H9 (cell line): ENCODE results near the gene PAOX. TPM values are rescaled to one million over a fixed set of nuclear protein-coding genes. Genes with fewer than 3 reads are reported as not detected.

Experiments used
- DNase-seq: peaks from one replicate; pipeline ENCODE4 v3.0.0-alpha.2; 2017
- H2AFZ ChIP-seq: one replicate; pipeline ENCODE4 v1.6.1; 2013; ENCODE audit warnings: mild to moderate bottlenecking, low read length, control low read depth, moderate library complexity
- H2AK5ac ChIP-seq: 2 replicates; pipeline ENCODE4 v1.6.1; 2013; ENCODE audit warnings: low read length, control low read depth, mixed read lengths; ENCODE audit not compliant: insufficient read length
- H2BK120ac ChIP-seq: one replicate; pipeline ENCODE4 v1.6.1; 2013; ENCODE audit warnings: low read depth, mild to moderate bottlenecking, low read length, control low read depth, inconsistent platforms; ENCODE audit not compliant: poor library complexity, severe bottlenecking
- H2BK12ac ChIP-seq: 2 replicates; pipeline ENCODE4 v1.6.1; 2013; ENCODE audit warnings: low read length, control low read depth, mixed read lengths, low read depth; ENCODE audit not compliant: insufficient read length
- H2BK15ac ChIP-seq: 2 replicates; pipeline ENCODE4 v1.6.1; 2013; ENCODE audit warnings: low read depth, low read length, control low read depth
- H2BK20ac ChIP-seq: one replicate; pipeline ENCODE4 v1.6.1; 2013; ENCODE audit warnings: low read depth, mild to moderate bottlenecking, low read length, control low read depth, inconsistent platforms; ENCODE audit not compliant: poor library complexity, severe bottlenecking
- H2BK5ac ChIP-seq: 2 replicates; pipeline ENCODE4 v1.6.1; 2013; ENCODE audit warnings: low read length, control low read depth, mixed read lengths; ENCODE audit not compliant: insufficient read length
- H3K14ac ChIP-seq: 2 replicates; pipeline ENCODE4 v1.6.1; 2013; ENCODE audit warnings: low read length, control low read depth; ENCODE audit not compliant: insufficient read depth
- H3K18ac ChIP-seq: 2 replicates; pipeline ENCODE4 v1.6.1; 2013; ENCODE audit warnings: low read depth, mild to moderate bottlenecking, mixed read lengths, low read length, control low read depth; ENCODE audit not compliant: insufficient read length
- H3K23ac ChIP-seq: 2 replicates; pipeline ENCODE4 v1.6.1; 2013; ENCODE audit warnings: low read length, control low read depth, mixed read lengths, low read depth; ENCODE audit not compliant: insufficient read length
- H3K23me2 ChIP-seq: 2 replicates; pipeline ENCODE4 v1.6.1; 2013; ENCODE audit warnings: low read depth, mild to moderate bottlenecking, mixed read lengths, low read length, control low read depth; ENCODE audit not compliant: insufficient read length, poor library complexity, severe bottlenecking
- H3K27ac ChIP-seq: 2 replicates; pipeline ENCODE4 v1.5.1; 2013; ENCODE audit warnings: low read length, control low read depth, mixed read lengths, low read depth; ENCODE audit not compliant: insufficient read length
- H3K27me3 ChIP-seq: 2 replicates; pipeline ENCODE4 v1.6.1; 2013; ENCODE audit warnings: low read length, control low read depth, inconsistent platforms; ENCODE audit not compliant: insufficient read depth
- H3K4ac ChIP-seq: 2 replicates; pipeline ENCODE4 v1.6.1; 2013; ENCODE audit warnings: low read depth, mild to moderate bottlenecking, control low read depth, inconsistent platforms, low read length, moderate library complexity
- H3K4me1 ChIP-seq: 2 replicates; pipeline ENCODE4 v1.6.1; 2013; ENCODE audit warnings: low read length, control low read depth, inconsistent platforms; ENCODE audit not compliant: insufficient read depth
- H3K4me2 ChIP-seq: 2 replicates; pipeline ENCODE4 v1.6.1; 2013; ENCODE audit warnings: low read length, control low read depth, mixed read lengths; ENCODE audit not compliant: insufficient read length, insufficient read depth
- H3K56ac ChIP-seq: 2 replicates; pipeline ENCODE4 v1.6.1; 2013; ENCODE audit warnings: low read depth, mild to moderate bottlenecking, mixed read lengths, low read length, control low read depth; ENCODE audit not compliant: insufficient read length
- H3K79me1 ChIP-seq: 2 replicates; pipeline ENCODE4 v1.6.1; 2013; ENCODE audit warnings: low read depth, mild to moderate bottlenecking, moderate library complexity, low read length, control low read depth, inconsistent platforms; ENCODE audit not compliant: insufficient read depth, poor library complexity, severe bottlenecking
- H3K79me2 ChIP-seq: 2 replicates; pipeline ENCODE4 v1.6.1; 2013; ENCODE audit warnings: low read length, control low read depth, inconsistent platforms; ENCODE audit not compliant: insufficient read depth
- H3K9ac ChIP-seq: 2 replicates; pipeline ENCODE4 v1.6.1; 2013; ENCODE audit warnings: low read length, control low read depth, mixed read lengths; ENCODE audit not compliant: insufficient read length; ENCODE audit errors: extremely low read depth
- H3K9me3 ChIP-seq: one replicate; pipeline ENCODE4 v1.6.1; 2013; ENCODE audit warnings: low read depth, low read length, inconsistent platforms; ENCODE audit not compliant: control insufficient read depth
- H3T11ph ChIP-seq: one replicate; pipeline ENCODE4 v1.6.1; 2013; ENCODE audit warnings: mild to moderate bottlenecking, low read length, control low read depth, inconsistent platforms
- H4K20me1 ChIP-seq: one replicate; pipeline ENCODE4 v1.6.1; 2013; ENCODE audit not compliant: control insufficient read depth, insufficient read length, insufficient read depth
- H4K5ac ChIP-seq: 2 replicates; pipeline ENCODE4 v1.6.1; 2013; ENCODE audit warnings: low read depth, mild to moderate bottlenecking, mixed read lengths, low read length, control low read depth; ENCODE audit not compliant: insufficient read length
- H4K8ac ChIP-seq: replicated peaks from 2 replicates; pipeline ENCODE4 v1.6.1; 2013; ENCODE audit warnings: low read length, control low read depth, mixed read lengths, low read depth; ENCODE audit not compliant: insufficient read length
- H4K91ac ChIP-seq: 2 replicates; pipeline ENCODE4 v1.6.1; 2013; ENCODE audit warnings: low read depth, mild to moderate bottlenecking, moderate library complexity, mixed read lengths, low read length, control low read depth; ENCODE audit not compliant: insufficient read length
- H3K27ac Mint-ChIP-seq, 3 experiments: 2 replicates in 2 of 3; 3 replicates in 1 of 3; pipeline ENCODE4 v1.8.0; 2020 to 2021; ENCODE audit warnings: mixed read lengths in 3 of 3, mild to moderate bottlenecking in 1 of 3, moderate library complexity in 1 of 3
- H3K27me3 Mint-ChIP-seq: 2 replicates; pipeline ENCODE4 v1.8.0; 2021; ENCODE audit warnings: low read depth, mild to moderate bottlenecking, moderate library complexity, mixed read lengths
- H3K36me3 Mint-ChIP-seq, 3 experiments: 2 replicates in 2 of 3; 3 replicates in 1 of 3; pipeline ENCODE4 v1.8.0; 2020 to 2021; ENCODE audit warnings: low read depth in 3 of 3, mixed read lengths in 3 of 3; ENCODE audit not compliant: insufficient read depth in 1 of 3
- H3K4me1 Mint-ChIP-seq, 2 experiments: 2 replicates each; pipeline ENCODE4 v1.8.0; 2020; ENCODE audit warnings: mixed read lengths in 2 of 2
- H3K4me3 Mint-ChIP-seq, 2 experiments: 2 replicates in 1 of 2; 3 replicates in 1 of 2; pipeline ENCODE4 v1.8.0; 2020 to 2021; ENCODE audit warnings: mild to moderate bottlenecking in 2 of 2, mixed read lengths in 2 of 2, moderate library complexity in 1 of 2
- H3K9me3 Mint-ChIP-seq, 2 experiments: 2 replicates in 1 of 2; 3 replicates in 1 of 2; pipeline ENCODE4 v1.8.0; 2020; ENCODE audit warnings: mild to moderate bottlenecking in 2 of 2, mixed read lengths in 2 of 2, moderate library complexity in 1 of 2
- CTCF ChIP-seq: fragments of 200-600 bp; sonication (generic); conservative IDR thresholded peaks from 3 replicates; pipeline ENCODE4 v1.8.0; 2021; ENCODE audit warnings: antibody characterized with exemption, mild to moderate bottlenecking
- WGBS: extraction: QIAGEN DNeasy Blood & Tissue Kit; methylation state at CpG from one replicate; pipeline ENCODE4 v1.1.7; 2013; ENCODE audit warnings: missing lambda C conversion rate, low lambda C conversion rate, mixed read lengths; ENCODE audit not compliant: insufficient read length; ENCODE audit errors: extremely low coverage; 5-methylcytosine and 5-hydroxymethylcytosine counted together
- total RNA-seq: library from RNA; stranded (reverse); gene quantifications from 2 replicates; pipeline ENCODE4 v1.2.1, GENCODE V29; 2021

Gene PAOX
- total RNA-seq, 1 experiment from 2014 or later = 5.6 TPM

GRCh38 chr10:133393401-133394063 lies 14.5 kb downstream of the PAOX start:
- peak; percentile 31 for DNase-seq
- Histone ChIP-seq H2BK15ac (no peak overlapping the region), H4K8ac (no peak overlapping the region), H4K20me1 (no peaks in the 10 kb centered on the region), H3K14ac (no peak overlapping the region), H2BK12ac (no peak overlapping the region), H4K5ac (no peak overlapping the region), H2BK5ac (no peak overlapping the region), H4K91ac (no peak overlapping the region), H3T11ph (no peak overlapping the region), H3K4ac (no peak overlapping the region), H3K4me2 (peak overlapping the region; percentile 39), H3K79me1 (peaks cover 4% of the 10 kb centered on the region), H3K27me3 (no peaks in the 10 kb centered on the region), H3K4me1 (no peaks in the 10 kb centered on the region), H2AFZ (no peak overlapping the region), H3K23me2 (peaks cover 5% of the 10 kb centered on the region), H3K27ac (no peak overlapping the region), H2BK120ac (no peak overlapping the region), H3K23ac (no peak overlapping the region), H3K56ac (no peak overlapping the region), H2BK20ac (no peak overlapping the region), H3K9ac (no peak overlapping the region), H3K18ac (no peak overlapping the region), H3K79me2 (peaks cover 3% of the 10 kb centered on the region; the same call in 1 of the 2 replicates), H2AK5ac (no peak overlapping the region), H3K9me3 (no peaks in the 10 kb centered on the region)
- Mint-ChIP-seq H3K27ac (peak overlapping the region; percentile 77 to 92 (median 88); a peak in 6 of 7 replicates), H3K4me1 (peaks cover 9 to 12% of the 10 kb centered on the region in 2 experiments), H3K4me3 (peak overlapping the region; percentile 78 to 89), H3K27me3 (no peaks in the 10 kb centered on the region), H3K9me3 (no peaks in the 10 kb centered on the region; a peak in 1 of 5 replicates), H3K36me3 (peaks cover 25 to 30% (median 29%) of the 10 kb centered on the region in 3 experiments)
- WGBS = no CpG with 5 or more reads among the region's 27 CpGs
- TF ChIP-seq CTCF = no peak
